ENCODE data around the gene SP6.

DNA sequence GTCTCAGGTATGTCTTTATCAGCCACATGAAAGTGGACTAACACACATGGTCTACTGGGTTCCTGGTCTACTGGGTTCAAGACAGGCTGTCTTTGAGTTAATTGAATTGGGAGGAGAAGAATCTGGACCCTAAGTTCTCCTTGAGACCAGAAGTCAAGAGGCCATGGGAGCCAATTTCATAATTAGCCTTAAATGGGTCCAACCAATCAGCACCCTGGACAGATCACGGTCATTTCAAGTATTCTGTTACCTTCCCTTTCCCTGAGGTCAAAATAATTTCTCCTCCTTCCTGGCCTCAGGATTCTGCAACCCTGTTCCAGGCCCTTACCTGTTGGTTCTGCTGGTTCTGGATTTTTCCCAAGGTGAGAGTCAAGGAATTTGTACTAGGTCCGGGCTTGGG lies 53.2 kb downstream of the SP6 start:
- TF ChIP-seq POLR2A (IDR thresholded peaks at IDR 0.05; ENCODE audit: low read depth, low read length) (no peak), RFX5 (IDR thresholded peaks at IDR 0.05; ENCODE audit: low read depth, low read length) (no peak), FOS (IDR thresholded peaks at IDR 0.05; ENCODE audit: low read depth, low read length) (no peak), RAD21 (IDR thresholded peaks at IDR 0.05; ENCODE audit: low read length) (no peak), CEBPB (IDR thresholded peaks at IDR 0.05; ENCODE audit: low read depth, low read length) (no peak), MAFK (IDR thresholded peaks at IDR 0.05; ENCODE audit: low read depth, low read length) (no peak), CHD1 (IDR thresholded peaks at IDR 0.05; ENCODE audit: low read depth, low read length) (no peak)
- TF ChIP-seq, protein P1, sequence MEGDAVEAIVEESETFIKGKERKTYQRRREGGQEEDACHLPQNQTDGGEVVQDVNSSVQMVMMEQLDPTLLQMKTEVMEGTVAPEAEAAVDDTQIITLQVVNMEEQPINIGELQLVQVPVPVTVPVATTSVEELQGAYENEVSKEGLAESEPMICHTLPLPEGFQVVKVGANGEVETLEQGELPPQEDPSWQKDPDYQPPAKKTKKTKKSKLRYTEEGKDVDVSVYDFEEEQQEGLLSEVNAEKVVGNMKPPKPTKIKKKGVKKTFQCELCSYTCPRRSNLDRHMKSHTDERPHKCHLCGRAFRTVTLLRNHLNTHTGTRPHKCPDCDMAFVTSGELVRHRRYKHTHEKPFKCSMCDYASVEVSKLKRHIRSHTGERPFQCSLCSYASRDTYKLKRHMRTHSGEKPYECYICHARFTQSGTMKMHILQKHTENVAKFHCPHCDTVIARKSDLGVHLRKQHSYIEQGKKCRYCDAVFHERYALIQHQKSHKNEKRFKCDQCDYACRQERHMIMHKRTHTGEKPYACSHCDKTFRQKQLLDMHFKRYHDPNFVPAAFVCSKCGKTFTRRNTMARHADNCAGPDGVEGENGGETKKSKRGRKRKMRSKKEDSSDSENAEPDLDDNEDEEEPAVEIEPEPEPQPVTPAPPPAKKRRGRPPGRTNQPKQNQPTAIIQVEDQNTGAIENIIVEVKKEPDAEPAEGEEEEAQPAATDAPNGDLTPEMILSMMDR (conservative IDR thresholded peaks at IDR 0.05; ENCODE audit: low read depth, low read length), result no peak
- TF ChIP-seq, protein P2, sequence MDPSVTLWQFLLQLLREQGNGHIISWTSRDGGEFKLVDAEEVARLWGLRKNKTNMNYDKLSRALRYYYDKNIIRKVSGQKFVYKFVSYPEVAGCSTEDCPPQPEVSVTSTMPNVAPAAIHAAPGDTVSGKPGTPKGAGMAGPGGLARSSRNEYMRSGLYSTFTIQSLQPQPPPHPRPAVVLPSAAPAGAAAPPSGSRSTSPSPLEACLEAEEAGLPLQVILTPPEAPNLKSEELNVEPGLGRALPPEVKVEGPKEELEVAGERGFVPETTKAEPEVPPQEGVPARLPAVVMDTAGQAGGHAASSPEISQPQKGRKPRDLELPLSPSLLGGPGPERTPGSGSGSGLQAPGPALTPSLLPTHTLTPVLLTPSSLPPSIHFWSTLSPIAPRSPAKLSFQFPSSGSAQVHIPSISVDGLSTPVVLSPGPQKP (IDR thresholded peaks at IDR 0.05; ENCODE audit: borderline replicate concordance, low read depth, low read length), result no peak
- TF ChIP-seq, protein P3, sequence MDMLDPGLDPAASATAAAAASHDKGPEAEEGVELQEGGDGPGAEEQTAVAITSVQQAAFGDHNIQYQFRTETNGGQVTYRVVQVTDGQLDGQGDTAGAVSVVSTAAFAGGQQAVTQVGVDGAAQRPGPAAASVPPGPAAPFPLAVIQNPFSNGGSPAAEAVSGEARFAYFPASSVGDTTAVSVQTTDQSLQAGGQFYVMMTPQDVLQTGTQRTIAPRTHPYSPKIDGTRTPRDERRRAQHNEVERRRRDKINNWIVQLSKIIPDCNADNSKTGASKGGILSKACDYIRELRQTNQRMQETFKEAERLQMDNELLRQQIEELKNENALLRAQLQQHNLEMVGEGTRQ (IDR thresholded peaks at IDR 0.05; ENCODE audit: low read depth, low read length), result no peak
